Endothelial cell of umbilical vein (primary cell): ENCODE results near the gene RNASE7. TPM values are rescaled to one million over a fixed set of nuclear protein-coding genes. Genes with fewer than 3 reads are reported as not detected.

Experiments
- BruUV-seq: library from RNA; stranded (reverse); fragments of 400-500 nt; replicated peaks from 2 replicates; lab custom pipeline; 2021; lab: Mats Ljungman, UMichigan
- CTCF ChIA-PET: fragments of 300-600, 350-600 bp; sonication (Branson Sonifier 250); formaldehyde crosslinking; loops from one replicate; lab custom pipeline; 2021; ENCODE audit warnings: antibody characterized with exemption, inconsistent platforms; lab: Charles Lee
- POLR2A ChIA-PET: fragments of 300-600, 350-600 bp; sonication (Branson Sonifier 250); formaldehyde crosslinking; loops from one replicate; lab custom pipeline; 2021; ENCODE audit warnings: antibody characterized with exemption, inconsistent platforms; lab: Charles Lee
- DNase-seq: peaks from one replicate; pipeline ENCODE4 v3.0.0-alpha.2; 2011; ENCODE audit warnings: low read depth, low spot score
- FAIRE-seq: peaks from 2 replicates; lab custom pipeline; 2011; peaks lifted over from hg19 to GRCh38; lab: Jason Lieb, UNC
- H2AFZ ChIP-seq: 2 replicates; pipeline ENCODE4 v1.6.0; 2012; ENCODE audit warnings: low read depth, low read length, control low read depth, inconsistent platforms
- H3K27ac ChIP-seq: 2 replicates; pipeline ENCODE4 v1.5.1; 2011; ENCODE audit warnings: low read depth, mild to moderate bottlenecking, control low read depth, low read length, moderate library complexity; ENCODE audit not compliant: insufficient read depth
- H3K27me3 ChIP-seq, 2 experiments: 2 replicates each; pipeline versions ENCODE4 v1.6.0 to v1.6.1; 2011; ENCODE audit warnings: low read length in 2 of 2, mixed read lengths in 1 of 2; ENCODE audit not compliant: control insufficient read depth in 2 of 2, insufficient read depth in 2 of 2
- H3K36me3 ChIP-seq, 2 experiments: 2 replicates in 1 of 2; 3 replicates in 1 of 2; pipeline ENCODE4 v1.5.1; 2011; ENCODE audit warnings: low read length in 2 of 2, mild to moderate bottlenecking in 1 of 2, moderate library complexity in 1 of 2; ENCODE audit not compliant: control insufficient read depth in 2 of 2, insufficient read depth in 2 of 2; ENCODE audit errors: extremely low read depth in 1 of 2
- H3K4me1 ChIP-seq: 3 replicates; pipeline ENCODE4 v1.5.1; 2011; ENCODE audit warnings: mild to moderate bottlenecking, low read length; ENCODE audit not compliant: control insufficient read depth, insufficient read depth; ENCODE audit errors: extremely low read depth
- H3K4me2 ChIP-seq: 2 replicates; pipeline ENCODE4 v1.6.1; 2011; ENCODE audit warnings: low read length, control low read depth, mixed read lengths; ENCODE audit not compliant: insufficient read depth
- H3K4me3 ChIP-seq, 3 experiments: fragments of 200-600 bp in 1 of 3; sonication (generic), shearing (Covaris generic) in 1 of 3; replicated peaks in 1 of 3; 2 replicates each; pipeline ENCODE4 v1.5.1; 2011 to 2016; ENCODE audit warnings: control low read depth in 3 of 3, low read length in 3 of 3, mild to moderate bottlenecking in 2 of 3, inconsistent platforms in 1 of 3, low read depth in 1 of 3, moderate library complexity in 1 of 3; ENCODE audit not compliant: insufficient read depth in 1 of 3
- H3K79me2 ChIP-seq: 2 replicates; pipeline ENCODE4 v1.6.0; 2012; ENCODE audit warnings: low read length, inconsistent platforms; ENCODE audit not compliant: control insufficient read depth, insufficient read depth
- H3K9ac ChIP-seq: replicated peaks from 2 replicates; pipeline ENCODE3; 2011; ENCODE audit warnings: low read length, control low read depth; ENCODE audit not compliant: insufficient read depth; ENCODE audit errors: extremely low read depth
- H3K9me1 ChIP-seq: replicated peaks from 3 replicates; pipeline ENCODE4 v1.6.0; 2011; ENCODE audit warnings: mild to moderate bottlenecking, low read length; ENCODE audit not compliant: control insufficient read depth, insufficient read depth; ENCODE audit errors: extremely low read depth
- H3K9me3 ChIP-seq: replicated peaks from 2 replicates; pipeline ENCODE4 v1.5.1; 2012; ENCODE audit warnings: low read length, inconsistent platforms; ENCODE audit not compliant: control insufficient read depth, insufficient read depth
- H4K20me1 ChIP-seq: replicated peaks from 2 replicates; pipeline ENCODE3; 2011; ENCODE audit warnings: mild to moderate bottlenecking, low read length; ENCODE audit not compliant: control insufficient read depth, insufficient read depth; ENCODE audit errors: extremely low read depth
- CTCF ChIP-seq, 2 donors: IDR thresholded peaks; 1 replicate in 1 of 2; 2 replicates in 1 of 2; pipeline ENCODE4 v1.5.1; 2011; ENCODE audit warnings: low read length in 2 of 2, mild to moderate bottlenecking in 2 of 2, moderate library complexity in 2 of 2, control low read depth in 1 of 2, inconsistent platforms in 1 of 2, low read depth in 1 of 2; ENCODE audit not compliant: insufficient read depth in 1 of 2; ENCODE audit errors: extremely low read depth in 1 of 2
- EZH2 ChIP-seq: IDR thresholded peaks from 2 replicates; pipeline ENCODE4 v1.6.1; 2012; ENCODE audit warnings: borderline replicate concordance, low read depth, mild to moderate bottlenecking, moderate library complexity, low read length, inconsistent platforms; ENCODE audit not compliant: severe bottlenecking
- FOS ChIP-seq: IDR thresholded peaks from 2 replicates; pipeline ENCODE4 v1.6.1; 2011; ENCODE audit warnings: mild to moderate bottlenecking, low read length, moderate library complexity, borderline replicate concordance; ENCODE audit not compliant: insufficient read depth
- GATA2 ChIP-seq: IDR thresholded peaks from 2 replicates; pipeline ENCODE4 v1.7.0; 2011; ENCODE audit warnings: low read depth, mild to moderate bottlenecking, moderate library complexity, mixed read lengths, low read length; ENCODE audit not compliant: insufficient read length, insufficient read depth
- MYC ChIP-seq: IDR thresholded peaks from one replicate; pipeline ENCODE4 v1.6.1; 2011; ENCODE audit warnings: mild to moderate bottlenecking, low read depth, low read length
- POLR2A ChIP-seq: IDR thresholded peaks from 2 replicates; pipeline ENCODE4 v1.6.1; 2012; ENCODE audit warnings: low read depth, mild to moderate bottlenecking, control low read depth, low read length
- dilution Hi-C: fragments of 300-500 bp; cut with MboI; formaldehyde crosslinking; loops from one replicate; pipeline ENCODE4 v1.15.0; 2019; ENCODE audit warnings: low sequenced_read_pairs; ENCODE audit not compliant: extremely low pct_ligation_motif_present
- intact Hi-C: fragments of 100-400 bp; cut with micrococcal nuclease; formaldehyde crosslinking; loops from one replicate; pipeline ENCODE4 v1.10.0; 2022
- polyA plus RNA-seq, 4 experiments: library from polyadenylated mRNA; depleted of rRNA in 3 of 4; stranded (reverse) in 3 of 4; unstranded in 1 of 4; fragments of >200 nt; gene quantifications; 2 replicates each; pipeline versions ENCODE4 v1.2.1 to v1.2.3, GENCODE V29; 2011 to 2012; ENCODE audit warnings: missing spikeins in 1 of 4
- total RNA-seq: library from RNA; stranded (reverse); gene quantifications from 2 replicates; pipeline ENCODE4 v1.2.3, GENCODE V29; 2021

Gene RNASE7
- total and polyA plus RNA-seq, 2 donors (not counting 3 experiments of a cell fraction or from before 2014, with no cell fraction given) = not detected

- Histone ChIP-seq H3K36me3 (peaks cover 0 to 3% of the 10 kb centered on the region in 2 experiments), H3K27me3 (no peaks in the 10 kb centered on the region), H3K9me1 (no peaks in the 10 kb centered on the region), H3K4me1 (no peaks in the 10 kb centered on the region), H3K4me3 (no peak overlapping the region), H2AFZ (no peak overlapping the region), H4K20me1 (no peaks in the 10 kb centered on the region), H3K27ac (no peak overlapping the region), H3K9me3 (no peaks in the 10 kb centered on the region), H3K9ac (no peak overlapping the region), H3K79me2 (no peaks in the 10 kb centered on the region), H3K4me2 (no peak overlapping the region)
- no TSS peak for BruUV-seq
- FAIRE-seq = no peak
- ChIA-PET POLR2A (no interaction called here), CTCF (interaction anchor here (0.5 to 5.8 kb wide), 6 partner anchors 13 to 76 kb away, joined by 3 to 60 read pairs (median 22); partner anchors contain the start of gene ARHGEF40)
- TF ChIP-seq FOS (no peak), POLR2A (no peak), CTCF (IDR thresholded peaks at IDR 0.05; ENCODE audit: extremely low read depth in 1 of 2, insufficient read depth in 1 of 2, low read depth in 1 of 2, low read length in 2 of 2) (peak; percentile 26 to 34), EZH2 (no peak), MYC (no peak), GATA2 (no peak)
- no peak for DNase-seq
- dilution Hi-C loops = no loop called here
- intact Hi-C loops = no loop called here
Observed at GRCh38 chr14:21090194-21090939, 48.2 kb downstream of the RNASE7 start.
